Esophagus mucosa (tissue), 1 donor: Measurements from ENCODE around the gene TMEM45A. TPM values are rescaled to one million over a fixed set of nuclear protein-coding genes. Genes with fewer than 3 reads are reported as not detected.
"Not testable (repeated sequence)": the region's sequence is repeated elsewhere in the genome, so short reads cannot be mapped to it uniquely, and the experiment has no call there.

Source experiments
- ATAC-seq: fragments of 200-7000 bp; cut with Tn5 transposase; one replicate; pipeline ENCODE4 v1.9.1; 2020
- total RNA-seq: library from RNA; stranded (reverse); gene quantifications from one replicate; pipeline ENCODE4 v1.2.4, GENCODE V29; 2023
- donor health status: DM: yes; HTN: yes; CAD: no.

Gene TMEM45A
- total RNA-seq, 1 donor from 2014 or later: 13.6 TPM

DNA sequence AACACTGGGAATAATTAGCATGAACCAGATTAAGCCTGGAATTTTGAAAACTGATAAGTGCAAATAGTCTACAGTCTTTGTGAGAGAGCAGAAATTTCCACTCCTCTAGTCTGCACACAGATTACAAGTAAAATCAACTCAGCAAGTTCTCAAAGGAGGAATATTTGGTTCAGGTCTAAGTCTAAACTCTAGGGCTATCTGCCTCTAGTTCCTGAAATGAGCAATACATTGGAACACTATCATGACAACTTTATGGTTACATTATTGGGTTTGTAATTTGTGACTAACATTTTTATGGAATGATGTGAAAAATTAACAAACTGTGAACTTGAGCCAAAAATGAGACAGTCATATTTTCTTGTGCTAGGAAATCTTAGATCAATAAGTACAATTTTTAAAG, 86.2 kb downstream of the TMEM45A start:
- no peak for ATAC-seq

DNA sequence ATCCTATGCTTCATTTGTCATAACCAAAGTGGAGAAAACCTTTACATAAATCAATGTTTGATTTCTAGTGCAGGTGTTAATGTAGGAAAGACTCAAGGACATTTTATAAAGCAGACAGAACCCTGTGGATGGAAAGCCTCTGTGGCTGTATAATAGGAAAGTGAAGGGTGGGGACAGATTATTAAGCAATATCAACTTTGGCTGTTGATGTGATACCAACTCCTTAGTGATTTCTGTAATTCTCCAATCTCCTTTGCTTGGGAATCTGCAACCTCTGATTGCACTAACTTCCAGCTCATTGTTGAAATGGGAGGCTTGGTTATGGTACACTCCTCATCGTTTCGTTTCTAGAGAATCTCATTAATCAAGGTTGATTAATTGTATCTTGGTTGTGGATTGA, 87.7 kb downstream of the TMEM45A start:
- no peak for ATAC-seq

GRCh38 chr3:100581650-100582049, 89.2 kb downstream of the TMEM45A start:
- ATAC-seq: no peak

DNA sequence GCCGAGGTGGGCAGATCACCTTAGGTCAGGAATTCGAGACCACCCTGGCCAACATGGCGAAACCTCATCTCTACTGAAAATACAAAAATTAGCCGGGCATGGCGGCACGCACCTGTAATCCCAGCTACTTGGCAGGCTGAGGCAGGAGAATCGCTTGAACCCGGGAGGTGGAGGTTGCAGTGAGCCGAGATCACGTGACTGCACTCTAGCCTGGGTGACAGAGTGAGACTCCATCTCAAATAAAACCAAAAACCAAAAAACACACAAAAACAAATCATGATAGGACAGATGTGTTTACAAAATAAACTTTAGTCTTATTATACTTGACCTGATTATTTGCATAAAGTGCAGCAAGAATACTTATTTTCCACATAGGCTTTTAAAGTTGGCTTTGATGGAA, 89.7 kb downstream of the TMEM45A start:
- not testable (repeated sequence) for ATAC-seq

GRCh38 chr3:100584101-100584660, 91.8 kb downstream of the TMEM45A start:
- no peak for ATAC-seq

DNA sequence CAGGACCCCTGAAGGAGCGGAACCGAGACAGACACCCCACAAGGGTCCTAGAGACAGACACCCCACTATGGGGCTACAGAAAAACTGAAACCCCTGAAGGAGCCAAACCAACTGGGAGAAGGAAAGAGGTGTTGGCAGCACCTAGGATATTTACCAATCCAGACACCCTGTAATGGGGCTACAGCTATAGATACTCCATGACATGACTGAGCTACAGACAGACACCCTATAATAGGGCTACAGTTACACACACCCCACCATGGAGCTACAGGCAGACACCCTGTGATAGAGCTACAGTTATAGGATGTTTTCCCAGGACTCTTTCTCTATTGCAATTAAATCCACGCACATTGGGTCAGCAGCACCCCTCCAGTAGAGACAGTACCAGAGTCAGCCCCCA, 94.4 kb downstream of the TMEM45A start:
- no peak for ATAC-seq

DNA sequence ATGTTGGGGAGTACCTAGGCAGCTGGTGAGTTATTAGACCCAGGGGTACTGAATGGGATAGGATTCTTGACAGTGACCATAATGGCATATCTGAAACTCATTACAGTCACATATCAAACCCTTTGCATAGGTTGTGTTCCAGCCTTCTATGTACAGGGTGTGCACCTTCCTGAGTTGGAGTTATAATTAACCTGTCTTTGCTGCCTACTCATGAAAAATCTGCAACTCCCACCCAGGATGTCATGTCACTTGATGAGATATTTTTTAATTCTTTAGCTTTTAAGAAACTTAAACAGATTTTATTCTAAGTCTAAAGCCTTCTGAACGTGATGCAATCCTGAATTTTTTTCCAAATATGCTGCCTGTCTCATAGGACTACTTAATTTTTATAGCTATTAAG, 95.8 kb downstream of the TMEM45A start:
- ATAC-seq: no peak

DNA sequence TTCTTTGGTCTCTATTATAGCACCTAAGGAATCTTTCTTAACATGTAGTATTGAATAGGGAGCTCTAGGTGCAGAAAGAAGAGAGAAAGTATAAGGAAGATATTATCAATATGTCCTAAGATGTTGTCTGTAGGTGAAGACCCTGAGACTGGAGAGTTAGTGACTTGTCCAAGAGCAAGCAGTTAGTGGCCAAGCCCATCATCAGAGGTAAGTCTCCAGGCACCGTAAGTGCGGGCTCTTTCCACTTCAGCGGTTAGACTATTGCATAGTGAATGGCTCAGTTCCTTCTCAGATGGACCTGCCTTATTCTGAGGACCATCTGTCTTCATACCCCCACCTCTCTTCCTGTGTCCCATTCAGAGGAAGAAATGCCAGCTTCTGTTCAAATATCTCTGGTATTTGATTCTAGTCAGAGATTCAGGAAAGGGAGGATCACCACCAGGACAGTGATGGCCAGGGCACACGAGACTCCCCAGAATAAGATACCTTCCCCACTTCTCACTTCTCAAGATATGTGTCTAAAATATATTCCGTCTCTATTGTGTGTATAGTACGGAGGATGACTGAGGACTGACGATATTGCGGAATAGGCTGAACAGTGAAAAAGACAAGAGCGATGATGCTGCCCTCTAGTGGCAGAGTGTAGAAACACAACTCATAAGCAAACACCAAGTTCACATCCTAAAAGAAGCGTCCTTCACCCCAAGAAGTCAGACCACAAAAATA, 97.9 kb downstream of the TMEM45A start:
- ATAC-seq: peak; percentile 91

DNA sequence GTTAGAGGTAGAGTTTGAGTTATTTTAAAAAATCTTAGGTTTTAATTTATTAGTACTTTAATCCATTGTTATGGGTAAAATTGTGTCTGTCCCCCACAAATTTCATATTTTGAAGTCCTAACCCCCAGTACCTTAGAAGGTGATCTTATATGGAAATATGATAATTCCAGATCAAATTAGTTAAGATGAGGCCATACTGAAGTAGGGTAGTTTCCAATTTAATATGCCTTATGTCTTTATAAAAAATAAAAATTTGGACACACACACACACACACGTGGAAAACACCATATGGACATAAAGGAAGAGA, 98.4 kb downstream of the TMEM45A start:
- ATAC-seq: no peak

DNA sequence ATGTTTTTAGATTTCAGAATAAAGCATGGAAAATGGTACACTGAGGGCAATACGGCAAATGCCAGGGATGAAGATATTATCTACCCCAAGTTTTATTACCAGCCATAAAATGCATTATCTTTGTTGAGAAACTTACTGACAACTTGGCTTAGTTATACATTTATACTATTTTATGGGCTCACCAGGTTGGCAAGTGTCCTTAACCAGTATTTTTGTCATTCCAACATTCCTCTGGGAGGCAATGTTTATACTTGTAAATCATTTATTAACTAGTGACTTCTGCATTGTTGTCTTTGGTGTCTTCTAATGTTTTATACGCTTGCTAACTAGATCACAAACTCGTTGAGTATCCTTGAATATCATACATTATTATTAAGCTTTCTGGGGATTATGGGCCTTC, 99.0 kb downstream of the TMEM45A start:
- no peak for ATAC-seq

- peak; percentile 98 for ATAC-seq
Measured at GRCh38 chr3:100600181-100601042, 108.0 kb downstream of the TMEM45A start.

GRCh38 chr3:100602506-100603444, 110.4 kb downstream of the TMEM45A start:
- peak; percentile 65 for ATAC-seq

GRCh38 chr3:100603469-100603868, 111.0 kb downstream of the TMEM45A start:
- peak; percentile 40 for ATAC-seq

GRCh38 chr3:100605358-100605757, 112.9 kb downstream of the TMEM45A start:
- ATAC-seq: no peak

DNA sequence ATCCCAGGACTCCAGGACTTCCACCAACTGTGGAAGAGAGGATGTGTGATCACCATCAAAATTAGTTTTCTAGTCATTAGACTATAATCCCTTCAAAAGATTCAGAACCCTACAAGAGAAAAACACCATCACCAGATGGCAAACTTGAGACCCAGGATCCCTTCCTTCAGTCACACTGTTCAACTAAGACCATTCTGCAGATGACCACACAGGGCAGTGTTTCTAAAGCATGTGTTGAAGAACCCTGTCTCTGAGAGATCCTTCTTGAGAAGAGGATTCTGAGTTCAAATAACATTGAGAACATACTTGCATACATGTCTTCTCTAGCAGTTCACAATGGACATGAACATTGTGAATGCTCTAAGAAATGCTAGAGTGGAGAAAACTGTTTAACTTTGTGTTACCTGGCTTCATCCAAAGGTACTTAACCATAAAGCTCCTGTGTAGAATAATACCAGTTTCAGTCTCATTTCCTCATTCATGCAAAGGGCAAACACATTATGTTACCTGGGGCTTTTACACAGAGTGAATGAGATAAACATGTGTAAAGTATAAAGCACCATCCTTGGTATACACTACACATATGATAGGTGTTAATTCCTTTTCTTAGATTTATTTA, 114.6 kb downstream of the TMEM45A start:
- no peak for ATAC-seq

GRCh38 chr3:100609305-100609704, 116.9 kb downstream of the TMEM45A start, which contains the start of gene ADGRG7:
ADGRG7 (plus strand) TSS chr3:100609601; CDS start chr3:100609857, 256 bp downstream.
- ATAC-seq: no peak

DNA sequence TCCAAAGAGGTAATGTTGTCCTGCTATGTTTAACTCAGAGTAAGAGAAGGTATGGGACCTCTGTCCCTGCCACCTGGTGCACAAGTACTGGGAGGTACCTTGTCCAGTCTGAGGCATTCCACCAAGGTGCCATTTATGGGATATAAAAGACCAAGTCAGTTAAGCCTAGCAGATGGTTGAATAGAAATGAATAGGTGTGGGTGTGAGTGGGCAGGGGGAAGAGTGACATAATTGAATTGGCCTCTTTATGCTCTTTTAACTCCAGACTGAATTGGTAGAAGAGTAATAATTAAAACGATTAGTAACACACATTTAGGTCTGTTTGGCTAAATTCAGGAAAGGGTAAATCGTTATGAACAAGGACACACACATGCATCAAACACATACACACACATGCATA, 117.5 kb downstream of the TMEM45A start:
- no peak for ATAC-seq

DNA sequence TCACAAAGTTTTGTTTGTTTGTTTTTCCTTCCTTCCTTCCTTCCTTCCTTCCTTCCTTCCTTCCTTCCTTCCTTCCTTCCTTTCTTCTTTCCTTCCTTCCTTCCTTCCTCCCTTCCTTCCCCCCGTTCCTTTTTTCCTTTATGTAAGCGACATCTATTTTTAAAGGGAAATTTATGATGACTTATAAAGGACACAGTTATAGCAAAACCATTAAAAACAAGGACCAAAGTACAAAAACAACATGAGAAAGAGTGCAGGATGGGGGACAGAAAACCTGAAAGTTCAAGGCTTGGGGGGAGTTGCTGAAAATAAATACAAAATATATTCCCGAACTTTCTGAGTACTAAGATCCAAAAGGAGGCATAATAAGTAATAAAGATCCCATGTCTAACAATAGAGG, 118.8 kb downstream of the TMEM45A start:
- ATAC-seq: no peak

DNA sequence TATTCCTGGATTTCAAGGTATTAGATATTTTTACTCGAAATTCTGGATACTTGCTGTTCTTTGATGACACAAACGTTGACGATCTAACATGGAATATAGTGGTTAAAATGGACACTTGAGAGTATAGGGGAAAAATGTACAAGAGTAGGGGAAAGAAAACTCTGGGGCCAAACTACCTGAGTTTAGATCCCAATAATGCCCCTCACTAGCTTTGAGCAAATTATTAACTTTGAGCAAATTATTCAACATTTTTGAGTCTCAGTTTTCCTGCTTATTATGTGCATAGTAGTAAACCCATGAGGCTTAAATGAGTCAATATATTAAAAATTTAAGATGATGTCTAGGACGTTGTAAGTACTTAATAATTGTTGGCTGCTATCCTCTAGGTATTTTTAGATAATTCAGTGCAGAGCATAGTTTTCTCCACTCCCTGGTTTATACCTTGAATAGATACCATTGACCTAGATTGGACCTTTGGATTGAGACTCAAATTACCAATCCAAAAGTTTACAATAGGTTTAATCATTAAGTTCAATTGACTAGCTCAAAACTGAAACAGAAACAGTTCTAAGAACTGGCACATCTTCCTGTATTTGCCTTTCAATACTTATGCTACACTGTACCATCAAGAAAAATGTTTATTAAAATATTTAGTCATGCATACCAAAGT, 121.4 kb downstream of the TMEM45A start:
- no peak for ATAC-seq

- no peak for ATAC-seq
Measured at GRCh38 chr3:100614941-100615340, 122.5 kb downstream of the TMEM45A start.

GRCh38 chr3:100615684-100616083, 123.3 kb downstream of the TMEM45A start:
- ATAC-seq: no peak

DNA sequence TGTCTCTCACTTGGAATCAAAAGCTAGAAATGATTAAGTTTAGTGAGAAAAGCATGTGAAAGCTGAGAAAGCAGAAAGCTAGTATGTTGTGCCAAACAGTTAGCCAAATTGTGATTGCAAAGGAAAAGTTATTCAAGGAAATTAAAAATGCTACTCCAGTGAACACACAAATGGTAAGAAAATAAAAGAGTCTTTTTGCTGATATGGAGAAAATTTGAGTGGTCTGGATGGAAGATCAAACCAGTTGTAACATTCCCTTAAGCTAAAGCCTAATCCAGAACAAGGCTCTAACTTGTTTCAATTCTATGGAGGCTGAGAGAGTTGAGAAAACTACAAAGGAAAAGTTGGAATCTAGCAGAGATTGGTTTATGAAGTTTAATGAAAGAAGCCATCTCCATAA, 128.8 kb downstream of the TMEM45A start:
- no peak for ATAC-seq
